Peyer's patch (tissue), 4 donors: ENCODE measurements around the gene KCNK2.

Source experiments
- CTCF ChIP-seq, 6 experiments: fragments of 450-650 bp in 4 of 6; fragments of 200-600 bp in 2 of 6; sonication (generic) in 1 of 6; IDR thresholded peaks; one replicate each; pipeline ENCODE4 v1.5.1; 2017 to 2019; ENCODE audit warnings: antibody characterized with exemption in 6 of 6, mild to moderate bottlenecking in 3 of 6, moderate library complexity in 1 of 6
- POLR2A ChIP-seq, 2 donors: fragments of 450-650 bp; IDR thresholded peaks; one replicate each; pipeline ENCODE4 v1.5.1; 2017; ENCODE audit warnings: antibody characterized with exemption in 2 of 2, mild to moderate bottlenecking in 2 of 2, moderate library complexity in 2 of 2

- no peak for TF ChIP-seq CTCF (IDR thresholded peaks at IDR 0.05)
- TF ChIP-seq POLR2A (IDR thresholded peaks at IDR 0.05) = no peak
These were observed 137.8 kb downstream of the KCNK2 start for GRCh38 chr1:215220346-215220745.
